HG03060 (cell line): ENCODE results near the gene KRT28.
"Not testable (repeated sequence)": the region's sequence is repeated elsewhere in the genome, so short reads cannot be mapped to it uniquely, and the experiment has no call there.

ENCODE experiments used
- ATAC-seq: cut with Tn5 transposase; IDR thresholded peaks from one replicate; pipeline ENCODE4 v1.9.1; 2021; ENCODE audit warnings: low read depth, moderate number of reproducible peaks; ENCODE audit not compliant: unreplicated experiment

Gene KRT28

DNA sequence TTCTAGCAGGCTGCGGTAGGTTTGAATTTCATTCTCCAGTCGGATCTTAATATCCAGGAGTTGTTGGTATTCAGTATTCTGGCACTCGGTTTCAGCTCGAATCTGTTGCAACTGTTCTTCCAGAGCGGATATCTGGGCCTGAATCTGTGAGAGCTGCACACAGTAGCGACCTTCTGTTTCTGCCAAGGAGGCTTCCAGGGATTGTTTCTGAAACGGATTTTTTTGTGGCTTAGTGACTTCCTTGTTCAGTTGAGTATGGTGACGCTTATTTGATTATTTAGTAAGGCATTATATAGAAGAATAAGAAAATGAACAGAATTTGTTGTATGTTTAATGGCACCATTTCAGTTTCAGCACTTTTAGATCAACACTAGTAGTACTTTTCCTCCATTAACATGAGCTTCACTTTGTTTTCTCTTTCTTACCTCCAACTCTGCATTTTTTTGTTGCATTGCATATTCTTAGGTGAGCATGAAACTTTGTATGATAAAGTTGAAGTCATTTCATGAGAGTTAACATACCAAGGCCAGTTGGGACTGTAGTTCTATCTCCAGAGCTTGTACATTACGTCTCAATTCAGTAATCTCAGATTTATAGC lies 19.9 kb upstream of the KRT28 start:
- ATAC-seq = no peak

DNA sequence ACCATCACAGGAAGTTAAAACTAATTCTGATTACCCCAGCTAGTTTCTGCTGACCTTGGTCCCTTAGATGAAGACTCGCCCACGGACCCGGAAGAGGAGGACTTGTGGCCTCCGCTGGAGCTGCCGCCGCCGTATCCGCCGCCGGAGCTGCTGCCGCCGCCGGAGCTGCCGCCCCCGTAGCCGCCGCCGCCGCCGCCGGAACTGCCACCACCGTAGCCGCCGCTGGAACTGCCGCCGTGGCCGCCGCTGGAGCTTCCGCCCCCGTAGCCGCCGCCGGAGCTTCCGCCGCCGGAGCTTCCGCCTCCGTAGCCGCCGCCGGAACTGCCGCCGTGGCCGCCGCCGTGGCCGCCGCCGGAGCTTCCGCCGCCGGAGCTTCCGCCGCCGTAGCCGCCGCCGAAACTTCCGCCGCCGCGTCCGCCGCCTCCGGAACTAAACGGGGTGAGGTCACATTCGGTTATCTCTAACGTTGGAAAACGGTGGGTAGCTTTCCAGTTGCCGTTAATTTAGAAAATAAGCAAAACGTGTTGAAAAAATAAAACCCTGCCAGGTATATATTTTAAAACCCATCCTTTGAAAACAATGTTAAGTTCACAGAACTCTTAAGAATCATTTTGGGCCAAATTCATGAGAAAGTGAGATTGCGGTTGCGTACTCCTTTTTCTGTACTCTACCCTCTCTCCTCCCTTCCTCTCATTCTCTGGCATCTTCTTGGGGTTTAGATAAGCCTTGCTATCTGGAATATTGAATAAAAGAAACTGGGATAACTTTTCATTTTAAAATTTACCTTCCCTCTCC lies 19.2 kb upstream of the KRT28 start:
- ATAC-seq = peak; percentile 46

DNA sequence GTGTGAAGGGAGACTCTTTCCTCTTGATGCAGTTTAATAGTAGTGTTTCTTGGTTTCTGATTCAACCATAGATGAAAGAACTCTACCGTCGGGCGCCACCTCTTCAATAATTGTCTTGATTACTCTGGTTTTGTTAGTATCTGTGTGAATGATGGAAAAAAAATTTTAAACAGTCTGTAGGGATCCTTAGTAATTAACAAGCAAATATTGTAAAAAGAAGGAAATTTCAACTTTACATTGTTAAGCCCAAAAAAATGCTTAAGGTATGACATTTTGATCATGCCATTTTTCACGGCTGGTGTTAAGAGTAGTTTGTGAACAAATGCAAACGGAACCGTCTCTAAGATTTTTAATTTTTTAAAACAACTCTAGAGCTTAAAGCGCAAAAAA lies 18.6 kb upstream of the KRT28 start:
- ATAC-seq = no peak

DNA sequence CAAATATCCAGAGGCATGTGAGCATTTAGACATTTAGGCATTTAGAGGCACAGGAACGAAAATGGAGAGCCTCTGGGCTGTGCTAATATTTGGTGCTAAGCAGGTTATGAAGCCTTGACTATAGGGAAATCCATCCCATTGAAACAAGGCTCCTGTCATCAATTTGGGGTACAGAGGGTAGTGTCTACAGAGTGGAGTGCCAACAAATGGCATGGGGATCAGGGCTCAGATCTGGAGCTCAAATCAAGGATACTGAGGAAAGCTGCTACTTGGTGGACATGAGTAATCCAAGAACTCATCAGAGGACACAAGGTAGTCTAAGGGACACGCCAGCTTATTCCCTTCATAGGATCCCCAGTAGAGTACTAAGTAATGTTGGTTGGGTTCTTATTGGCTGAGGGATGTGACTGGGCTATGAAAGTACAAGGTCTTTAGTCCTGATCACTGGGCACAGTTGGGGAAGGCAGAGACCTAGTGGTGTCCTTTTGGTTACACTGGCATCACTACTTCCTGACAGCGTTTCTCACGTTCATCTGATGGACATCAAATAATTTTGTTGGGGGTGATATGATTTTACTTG lies 17.4 kb upstream of the KRT28 start:
- no peak for ATAC-seq

DNA sequence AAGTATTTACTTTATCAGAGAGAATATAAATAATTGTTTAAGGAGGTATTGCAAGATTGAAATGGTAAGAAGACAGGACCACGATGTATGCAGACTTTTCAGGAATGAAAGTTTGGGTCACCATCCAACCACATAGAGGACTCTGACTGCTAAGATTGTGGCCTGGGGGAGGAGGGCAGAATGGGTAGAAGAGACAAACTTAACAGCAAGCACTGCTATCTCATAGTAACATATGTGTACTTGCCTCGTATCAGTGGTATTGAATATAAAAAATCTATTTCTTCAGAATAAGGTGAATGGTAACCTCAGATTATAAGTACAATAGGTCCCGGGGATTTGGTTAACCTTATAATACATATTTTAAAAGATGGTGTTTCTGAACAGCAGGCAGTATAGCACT lies 16.8 kb upstream of the KRT28 start:
- ATAC-seq = no peak

DNA sequence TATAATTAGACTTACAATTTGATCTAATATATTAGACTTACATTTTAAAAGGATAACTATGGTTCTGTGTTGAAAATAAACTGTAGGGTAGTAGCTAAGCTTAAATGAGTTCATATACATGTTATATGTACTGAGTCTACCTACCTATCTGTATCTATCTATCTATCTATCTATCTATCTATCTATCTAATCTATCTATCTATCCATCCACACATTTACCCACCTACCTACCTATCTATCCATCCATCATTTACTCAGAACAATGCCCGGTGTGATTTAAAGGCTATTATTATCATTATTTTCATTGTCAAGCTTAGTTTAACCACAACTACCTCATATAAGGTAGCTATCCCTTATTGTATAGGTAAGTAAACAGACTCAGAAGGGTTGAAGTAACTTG lies 15.6 kb upstream of the KRT28 start:
- no peak for ATAC-seq

DNA sequence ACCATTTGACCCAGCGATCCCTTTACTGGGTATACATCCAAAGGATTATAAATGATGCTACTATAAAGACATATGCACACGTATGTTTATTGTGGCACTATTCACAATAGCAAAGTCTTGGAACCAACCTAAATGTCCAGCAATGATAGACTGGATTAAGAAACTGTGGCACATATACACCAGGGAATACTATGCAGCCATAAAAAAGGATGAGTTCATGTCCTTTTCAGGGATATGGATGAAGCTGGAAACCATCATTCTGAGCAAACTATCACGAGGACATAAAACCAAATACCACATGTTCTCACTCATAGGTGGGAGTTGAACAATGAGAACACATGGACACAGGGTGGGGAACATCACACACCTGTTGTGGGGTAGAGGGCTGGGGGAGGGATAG lies 14.9 kb upstream of the KRT28 start:
- not testable (repeated sequence) for ATAC-seq

DNA sequence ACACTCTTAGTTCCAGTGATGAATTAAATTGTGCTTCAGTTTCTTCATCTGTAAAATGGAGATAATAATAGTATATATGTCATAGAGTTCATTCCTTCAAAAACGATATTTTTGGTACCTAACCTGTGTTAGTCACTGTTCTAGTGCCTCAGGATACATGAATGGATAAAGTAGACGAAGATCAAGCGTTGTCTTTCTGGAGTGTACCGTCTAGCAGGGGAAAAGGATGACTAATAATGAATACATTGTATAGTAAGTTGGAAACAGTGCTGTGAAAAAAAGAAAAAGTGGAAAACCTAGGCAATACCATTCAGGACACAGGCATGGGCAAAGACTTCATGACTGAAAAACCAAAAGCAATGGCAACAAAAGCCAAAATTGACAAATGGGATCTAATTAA lies 14.0 kb upstream of the KRT28 start:
- no peak for ATAC-seq

DNA sequence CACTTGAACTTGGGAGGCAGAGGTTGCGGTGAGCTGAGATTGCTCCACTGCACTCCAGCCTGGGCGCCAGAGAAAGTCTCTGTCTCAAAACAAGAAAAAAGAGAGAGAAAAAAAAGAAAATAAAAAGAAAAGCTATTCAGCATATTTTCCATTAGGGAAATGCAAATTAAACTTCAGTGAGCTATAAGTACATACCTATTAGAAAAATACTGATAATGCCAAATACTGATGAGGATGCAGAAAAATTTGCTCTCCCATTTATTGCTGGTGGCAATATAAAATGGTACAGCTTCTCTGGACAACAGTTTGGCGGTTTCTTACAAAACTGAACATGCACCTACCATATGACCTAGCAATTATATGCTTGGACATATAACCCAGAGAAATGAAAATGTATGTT lies 12.9 kb upstream of the KRT28 start:
- no peak for ATAC-seq

DNA sequence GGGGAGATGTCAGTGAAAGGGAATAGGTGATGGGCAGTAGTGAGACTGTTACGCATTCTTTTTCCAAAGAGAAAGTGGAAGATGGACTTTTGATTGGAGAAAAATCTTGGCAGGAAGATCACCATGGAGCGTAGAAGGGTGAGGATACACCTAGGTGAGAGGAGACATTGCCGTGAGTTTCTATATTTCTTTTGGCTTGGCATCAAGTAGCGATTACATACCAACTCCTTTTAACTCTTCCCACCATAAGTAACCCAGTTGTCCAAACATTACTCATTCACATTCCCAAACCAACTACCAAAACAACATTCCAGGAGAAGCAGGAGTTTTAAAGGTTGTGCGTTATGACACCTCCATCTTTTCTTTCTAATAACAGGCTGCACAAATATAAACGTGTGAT lies 10.7 kb upstream of the KRT28 start:
- ATAC-seq = no peak

DNA sequence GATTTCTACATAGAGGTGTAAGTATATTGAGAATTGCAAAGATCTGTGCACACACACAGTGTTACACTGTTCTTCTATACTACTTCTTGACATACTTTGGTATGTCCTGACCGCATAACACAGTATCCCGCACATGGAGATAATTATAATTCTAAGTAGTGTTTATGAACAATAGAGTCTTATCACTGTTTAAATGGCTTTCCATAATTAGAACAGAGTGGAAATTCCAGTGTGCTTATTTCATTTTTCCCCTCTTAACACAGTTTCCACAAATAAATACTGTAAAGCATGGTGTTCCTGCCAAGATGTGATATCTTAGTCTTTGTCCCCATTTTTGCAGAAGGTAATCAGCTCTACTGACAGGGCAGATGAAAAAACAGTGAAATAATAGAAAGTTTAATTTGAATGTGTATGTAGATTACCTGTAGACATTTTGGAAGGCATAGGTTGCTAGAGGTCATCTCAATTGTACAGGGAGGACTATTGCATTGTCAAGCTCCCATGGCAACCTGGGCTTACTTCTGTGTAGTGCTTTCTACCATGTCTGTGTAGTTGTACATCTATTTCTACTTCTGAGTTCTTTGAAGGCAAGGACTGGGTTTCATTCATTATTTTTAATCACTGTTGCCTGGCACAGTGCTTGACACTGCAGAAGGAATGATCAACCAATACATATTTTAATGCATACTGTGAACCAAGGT lies 10.1 kb upstream of the KRT28 start:
- ATAC-seq = no peak

DNA sequence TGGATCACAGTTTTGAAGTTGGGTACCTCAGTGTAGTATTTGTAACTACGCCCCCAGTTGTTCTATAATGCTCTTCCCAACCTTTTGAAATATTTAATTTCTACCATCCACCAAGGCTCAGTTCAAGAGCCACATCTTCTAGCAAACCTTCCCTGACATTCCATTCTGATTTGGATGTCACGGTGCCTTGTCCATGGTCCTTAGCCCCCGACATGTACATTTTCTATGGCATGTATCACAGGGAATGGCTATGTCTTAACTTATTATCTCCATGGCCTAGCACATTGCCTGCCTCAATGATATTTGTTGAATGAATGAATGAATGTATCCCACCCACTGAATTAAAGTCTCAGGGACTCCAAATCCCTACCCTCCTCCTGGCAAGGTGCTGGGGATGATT lies 6.4 kb upstream of the KRT28 start:
- no peak for ATAC-seq

DNA sequence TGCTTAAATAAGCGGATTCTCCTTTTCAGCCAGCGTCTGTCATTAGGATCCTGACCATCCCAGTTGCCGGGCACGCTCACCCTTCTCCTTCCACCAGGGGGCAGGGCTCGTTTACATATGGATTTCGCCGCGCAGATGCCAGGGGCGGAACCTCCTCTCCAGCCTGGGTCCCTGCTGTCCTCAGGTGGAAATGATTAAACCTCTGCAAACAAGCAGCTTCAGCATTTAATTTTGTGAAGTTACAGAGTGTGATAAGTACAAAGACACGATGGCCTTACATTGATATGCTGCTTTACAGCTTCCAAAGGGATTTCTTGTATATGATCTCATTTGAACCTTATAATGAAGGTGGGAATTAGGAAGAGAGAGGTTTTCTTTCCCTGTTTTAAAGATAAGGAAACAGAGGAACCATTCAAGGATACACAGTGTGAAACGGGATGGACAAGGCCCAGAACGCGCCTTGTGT lies 3.9 kb upstream of the KRT28 start:
- no peak for ATAC-seq

DNA sequence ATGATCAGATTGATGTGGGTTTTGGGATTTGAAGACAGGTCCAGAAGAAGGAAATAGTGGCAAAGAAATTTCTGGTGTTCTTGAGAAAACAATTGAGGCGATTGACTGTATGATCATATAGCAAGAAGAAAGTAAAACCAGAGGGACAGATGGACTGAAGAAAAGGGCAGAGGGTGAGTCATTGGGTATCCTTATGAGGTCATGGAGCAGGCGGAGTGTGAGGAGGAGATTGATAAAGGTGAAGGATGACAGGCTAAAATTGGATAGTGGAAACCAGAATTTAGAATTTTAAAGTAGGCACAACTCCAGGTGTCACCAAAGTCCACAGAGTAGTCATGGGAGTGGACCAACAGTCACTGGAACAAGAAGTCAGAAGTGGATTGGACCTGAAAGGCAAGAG lies 1.4 kb upstream of the KRT28 start:
- ATAC-seq = no peak

DNA sequence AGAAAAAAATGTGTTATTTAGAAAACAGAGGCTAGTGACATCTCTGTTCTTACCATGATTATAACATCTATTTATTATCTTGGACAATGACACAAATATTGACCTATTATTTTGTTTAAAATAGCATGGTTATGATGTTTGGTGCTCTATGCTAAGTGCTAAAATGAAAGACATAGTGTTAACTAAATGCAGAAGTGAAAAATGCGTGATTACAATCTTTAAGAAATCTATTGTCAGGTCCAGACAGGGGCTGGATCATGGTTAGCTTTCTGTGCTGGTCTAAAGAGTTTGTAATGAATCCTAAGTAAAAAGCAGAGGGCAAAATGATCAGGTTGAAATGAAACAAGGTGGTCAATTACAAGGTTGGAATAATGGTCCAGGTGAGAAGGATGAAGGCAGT lies 622 bp upstream of the KRT28 start:
- no peak for ATAC-seq

DNA sequence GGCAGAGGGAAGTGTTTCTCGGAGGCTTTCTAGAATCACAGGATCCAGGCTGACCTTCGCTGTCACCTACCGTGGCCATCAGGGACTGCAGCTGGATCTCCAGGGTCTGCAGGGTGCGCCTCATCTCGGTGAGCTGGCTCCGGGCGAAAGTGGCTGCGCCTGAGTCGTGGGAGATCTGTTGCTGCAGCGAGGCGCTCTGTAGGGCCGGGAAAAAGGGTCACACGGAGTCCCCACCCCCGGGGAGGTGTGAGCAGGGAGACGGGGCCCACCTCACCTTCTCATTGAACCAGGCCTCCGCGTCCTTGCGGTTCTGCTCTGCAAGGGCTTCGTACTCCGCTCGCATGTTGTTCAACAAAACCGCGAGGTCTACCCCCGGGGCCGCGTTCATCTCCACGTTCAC lies 2.9 kb downstream of the KRT28 start:
- ATAC-seq = no peak

DNA sequence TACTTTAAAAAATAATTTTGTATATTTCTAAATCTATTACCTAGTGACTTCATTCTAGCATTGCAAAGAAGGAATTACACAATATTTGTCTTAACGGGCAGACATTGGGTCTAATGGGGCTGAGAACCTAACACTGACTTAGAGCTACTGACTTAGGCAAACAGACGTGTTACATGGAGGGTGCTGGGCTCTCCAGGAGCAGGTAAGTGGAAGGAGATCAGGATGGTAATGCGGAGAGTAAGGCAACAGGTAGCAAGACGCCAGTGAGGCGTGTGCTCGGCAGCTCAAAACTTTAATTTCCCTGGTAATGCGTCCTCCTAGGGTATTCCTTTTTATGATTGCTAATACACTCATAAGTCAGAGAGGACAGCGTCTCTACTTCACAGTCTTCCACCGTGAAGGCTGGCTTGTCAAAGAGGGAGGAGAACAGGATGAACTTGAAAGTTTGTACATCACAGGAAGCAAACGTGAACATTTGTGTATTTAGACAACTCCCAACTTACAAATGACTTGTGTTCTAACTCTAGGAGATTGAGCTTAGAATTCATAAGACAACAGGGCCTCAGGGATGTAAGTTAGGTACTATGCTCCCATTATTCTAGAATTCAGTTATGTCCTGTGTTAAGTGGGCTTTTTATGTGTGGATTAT lies 4.6 kb downstream of the KRT28 start:
- no peak for ATAC-seq

DNA sequence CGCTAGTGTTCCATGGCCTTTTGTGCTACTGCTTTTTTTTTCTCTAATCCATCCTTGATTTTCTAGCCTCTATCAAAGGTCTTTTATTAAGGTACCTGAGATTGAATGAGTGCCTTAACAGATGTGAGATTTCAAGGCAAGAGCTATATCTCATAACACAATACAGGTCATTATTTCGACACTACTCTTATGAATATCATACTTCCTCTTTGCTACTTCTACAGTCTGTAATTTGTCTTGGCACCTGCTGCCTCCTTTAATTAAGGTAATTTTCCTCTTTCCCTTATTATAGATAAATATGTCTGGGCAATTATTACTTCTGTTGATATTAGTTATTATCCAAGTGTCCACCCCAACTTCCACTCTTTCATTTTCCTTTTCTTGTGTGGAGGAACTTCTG lies 5.3 kb downstream of the KRT28 start:
- no peak for ATAC-seq

DNA sequence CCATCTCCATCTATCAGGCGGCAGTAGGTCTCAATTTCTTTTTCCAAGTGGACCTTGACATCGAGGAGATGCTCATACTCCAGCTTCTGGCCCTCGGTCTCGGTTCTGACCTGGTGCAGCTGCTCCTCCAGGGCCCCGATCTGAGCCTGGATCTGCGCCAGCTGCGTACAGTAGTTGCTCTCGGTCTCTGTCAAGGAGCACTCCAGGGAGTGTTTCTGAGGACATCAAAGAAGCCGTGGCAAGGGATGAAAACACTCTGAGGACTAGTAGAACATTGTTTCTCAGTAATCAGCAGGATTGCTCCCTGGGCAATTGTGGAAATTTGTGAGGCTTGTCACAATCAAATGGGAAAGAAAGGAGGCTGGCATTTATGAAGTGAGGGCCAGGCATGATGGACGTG lies 5.9 kb downstream of the KRT28 start:
- ATAC-seq = no peak

DNA sequence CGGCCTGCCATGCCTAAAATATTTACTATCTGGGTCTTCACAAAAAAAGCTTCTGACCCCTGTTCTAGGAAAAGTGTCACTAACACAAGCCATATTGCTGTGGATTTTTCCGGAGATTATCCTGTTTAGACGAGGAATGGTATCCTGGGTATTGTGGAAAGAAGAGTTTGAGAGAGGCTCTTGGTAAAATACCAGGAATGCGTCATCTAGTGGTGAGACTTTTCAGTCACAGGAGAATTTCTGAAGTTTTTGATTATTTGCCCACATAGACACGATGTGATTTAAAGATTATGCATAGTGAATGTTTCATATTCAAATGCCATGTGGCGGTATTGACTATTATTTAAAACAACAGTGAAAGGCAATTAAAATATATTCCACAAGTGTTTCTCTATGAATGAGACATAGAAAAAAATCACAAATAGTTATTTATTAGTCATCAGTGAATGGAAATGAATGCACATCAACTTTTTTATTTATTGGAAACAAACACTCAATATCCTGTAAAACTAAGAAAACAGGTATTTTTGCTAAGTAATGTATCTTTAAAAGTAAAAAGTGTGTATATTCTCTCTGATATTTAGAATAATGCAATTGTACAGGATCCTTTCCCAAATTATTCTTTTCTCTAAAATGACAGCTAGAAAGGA lies 7.8 kb downstream of the KRT28 start:
- no peak for ATAC-seq
